SK-N-SH (cell line): ENCODE results near the gene TTLL1. TPM values are rescaled to one million over a fixed set of nuclear protein-coding genes. Genes with fewer than 3 reads are reported as not detected.
A peak's percentile ranks its signal among the peaks of the same experiment; 100 is the strongest.

Experiments
- CTCF ChIA-PET: fragments of 300-600, 350-600 bp; formaldehyde crosslinking; extraction: SDS; loops from one replicate; lab custom pipeline; 2021; lab: Yijun Ruan, JAX
- POLR2A ChIA-PET: fragments of 350-600 bp; sonication (Branson Sonifier 250); formaldehyde crosslinking; extraction: SDS; loops from one replicate; lab custom pipeline; 2020; ENCODE audit warnings: antibody characterized with exemption, inconsistent platforms; lab: Yijun Ruan, JAX
- DNase-seq: peaks from one replicate; pipeline ENCODE4 v3.0.0; 2012
- H2AFZ ChIP-seq: fragments of 200-600 bp; sonication (generic); 2 replicates; pipeline ENCODE4 v1.8.1; 2016; ENCODE audit warnings: antibody characterized with exemption, mild to moderate bottlenecking, low read depth
- H3F3A ChIP-seq: fragments of 200-600 bp; sonication (generic); replicated peaks from 2 replicates; pipeline ENCODE3; 2016; ENCODE audit warnings: antibody characterized with exemption, mild to moderate bottlenecking; ENCODE audit not compliant: insufficient read depth
- H3K27ac ChIP-seq, 2 experiments: fragments of 200-500 bp in 1 of 2; fragments of 200-600 bp in 1 of 2; sonication (Bioruptor generic) in 1 of 2; sonication (generic), shearing (Covaris generic) in 1 of 2; 2 replicates each; pipeline versions ENCODE4 v1.5.1 to v1.6.1; 2014 to 2016; ENCODE audit warnings: low read depth in 2 of 2, inconsistent platforms in 1 of 2, low read length in 1 of 2, mild to moderate bottlenecking in 1 of 2, mixed read lengths in 1 of 2
- H3K27me3 ChIP-seq: fragments of 200-600 bp; sonication (generic), shearing (Covaris generic); 2 replicates; pipeline ENCODE4 v1.6.1; 2016; ENCODE audit warnings: mixed run types; ENCODE audit not compliant: insufficient read depth
- H3K36me3 ChIP-seq, 2 experiments: fragments of 200-500 bp in 1 of 2; fragments of 200-600 bp in 1 of 2; sonication (Bioruptor generic) in 1 of 2; sonication (generic) in 1 of 2; replicated peaks in 1 of 2; 2 replicates each; pipeline versions ENCODE3 to v1.5.1; 2014 to 2016; ENCODE audit warnings: low read length in 1 of 2, mild to moderate bottlenecking in 1 of 2; ENCODE audit not compliant: insufficient read depth in 2 of 2, control insufficient read depth in 1 of 2
- H3K4me1 ChIP-seq, 2 experiments: fragments of 200-500 bp in 1 of 2; fragments of 200-600 bp in 1 of 2; sonication (Bioruptor generic) in 1 of 2; sonication (generic), shearing (Covaris generic) in 1 of 2; 2 replicates each; pipeline versions ENCODE4 v1.5.1 to v1.6.1; 2014 to 2016; ENCODE audit warnings: low read depth in 1 of 2, low read length in 1 of 2, mixed run types in 1 of 2; ENCODE audit not compliant: insufficient read depth in 2 of 2, control insufficient read depth in 1 of 2
- H3K4me2 ChIP-seq: fragments of 200-600 bp; sonication (generic), shearing (Covaris generic); 2 replicates; pipeline ENCODE4 v1.6.1; 2017; ENCODE audit warnings: mixed run types
- H3K4me3 ChIP-seq, 2 experiments: fragments of 200-500 bp in 1 of 2; fragments of 200-600 bp in 1 of 2; sonication (Bioruptor generic) in 1 of 2; sonication (generic), shearing (Covaris generic) in 1 of 2; 2 replicates each; pipeline versions ENCODE4 v1.5.1 to v1.8.1; 2014 to 2016; ENCODE audit warnings: low read depth in 2 of 2, inconsistent platforms in 1 of 2, low read length in 1 of 2, mild to moderate bottlenecking in 1 of 2, mixed read lengths in 1 of 2, moderate library complexity in 1 of 2
- H3K79me2 ChIP-seq: fragments of 200-600 bp; sonication (generic); 2 replicates; pipeline ENCODE4 v1.8.1; 2017; ENCODE audit warnings: mild to moderate bottlenecking; ENCODE audit not compliant: insufficient read depth
- H3K9ac ChIP-seq: fragments of 200-600 bp; sonication (generic); 2 replicates; pipeline ENCODE4 v1.6.1; 2017; ENCODE audit warnings: mixed run types
- H3K9me2 ChIP-seq: fragments of 200-600 bp; sonication (generic); 2 replicates; pipeline ENCODE4 v1.6.1; 2017; ENCODE audit warnings: mixed run types
- H3K9me3 ChIP-seq: fragments of 200-600 bp; sonication (generic); 2 replicates; pipeline ENCODE4 v1.6.1; 2017; ENCODE audit warnings: mixed run types, mild to moderate bottlenecking, moderate library complexity
- H4K20me1 ChIP-seq: fragments of 200-600 bp; sonication (generic); 2 replicates; pipeline ENCODE4 v1.6.1; 2017; ENCODE audit warnings: mild to moderate bottlenecking, mixed run types; ENCODE audit not compliant: insufficient read depth
- CTCF ChIP-seq: fragments of 200-600 bp; sonication (generic); IDR thresholded peaks from 2 replicates; pipeline ENCODE4 v1.6.1; 2017; ENCODE audit warnings: antibody characterized with exemption, mild to moderate bottlenecking, moderate library complexity
- EP300 ChIP-seq, 2 experiments: IDR thresholded peaks; 2 replicates each; pipeline versions ENCODE4 v1.4.0 to v1.6.1; 2012; ENCODE audit warnings: borderline replicate concordance in 1 of 2, low read depth in 1 of 2, low read length in 1 of 2
- GABPA ChIP-seq: IDR thresholded peaks from 2 replicates; pipeline ENCODE4 v1.4.0; 2012; ENCODE audit warnings: low read depth, mild to moderate bottlenecking
- GATA2 ChIP-seq: sonication (generic); formaldehyde crosslinking; IDR thresholded peaks from 2 replicates; pipeline ENCODE4 v1.5.0; 2020; ENCODE audit warnings: mild to moderate bottlenecking, missing genetic modification reagents
- IRF3 ChIP-seq: fragments of 150-350 bp; IDR thresholded peaks from 2 replicates; pipeline ENCODE4 v1.6.1; 2016; ENCODE audit warnings: mild to moderate bottlenecking, low read depth, low read length
- MAX ChIP-seq: IDR thresholded peaks from 2 replicates; pipeline ENCODE4 v1.4.0; 2012; ENCODE audit warnings: low read depth
- MEF2A ChIP-seq: IDR thresholded peaks from 2 replicates; pipeline ENCODE4 v1.4.0; 2012; ENCODE audit warnings: low read depth, borderline replicate concordance
- MXI1 ChIP-seq: IDR thresholded peaks from 2 replicates; pipeline ENCODE4 v1.6.1; 2012; ENCODE audit warnings: mild to moderate bottlenecking, low read depth, low read length, improper control_type of control experiment
- NRF1 ChIP-seq: IDR thresholded peaks from 2 replicates; pipeline ENCODE4 v1.6.1; 2012; ENCODE audit warnings: low read depth, mild to moderate bottlenecking, low read length
- POLR2AphosphoS5 ChIP-seq: IDR thresholded peaks from 2 replicates; pipeline ENCODE4 v1.6.1; 2012; ENCODE audit warnings: low read depth, low read length
- RAD21 ChIP-seq: IDR thresholded peaks from 2 replicates; pipeline ENCODE4 v1.6.1; 2012; ENCODE audit warnings: mild to moderate bottlenecking, low read length
- RCOR1 ChIP-seq: fragments of 150-350 bp; IDR thresholded peaks from 2 replicates; pipeline ENCODE4 v1.6.1; 2017; ENCODE audit warnings: antibody characterized with exemption, low read length
- REST ChIP-seq: IDR thresholded peaks from 2 replicates; pipeline ENCODE4 v1.6.1; 2012; ENCODE audit warnings: mild to moderate bottlenecking, low read depth, low read length, moderate library complexity
- RXRA ChIP-seq: IDR thresholded peaks from 2 replicates; pipeline ENCODE4 v1.4.0; 2012; ENCODE audit warnings: low read depth, mild to moderate bottlenecking, borderline replicate concordance
- SIN3A ChIP-seq: IDR thresholded peaks from 2 replicates; pipeline ENCODE4 v1.6.1; 2012; ENCODE audit warnings: low read depth, mild to moderate bottlenecking, low read length, moderate library complexity, borderline replicate concordance
- SMC3 ChIP-seq: IDR thresholded peaks from 2 replicates; pipeline ENCODE4 v1.6.1; 2012; ENCODE audit warnings: low read depth, low read length, improper control_type of control experiment
- TAF1 ChIP-seq: IDR thresholded peaks from 2 replicates; pipeline ENCODE4 v1.6.1; 2012; ENCODE audit warnings: low read depth, mild to moderate bottlenecking, low read length, moderate library complexity, borderline replicate concordance
- TCF12 ChIP-seq: IDR thresholded peaks from 2 replicates; pipeline ENCODE4 v1.4.0; 2012
- YY1 ChIP-seq: IDR thresholded peaks from 2 replicates; pipeline ENCODE4 v1.4.0; 2012; ENCODE audit warnings: low read depth, mild to moderate bottlenecking
- WGBS: methylation state at CpG from one replicate; pipeline ENCODE4 v1.1.6; 2017; ENCODE audit warnings: low lambda C conversion rate; 5-methylcytosine and 5-hydroxymethylcytosine counted together
- polyA plus RNA-seq, 3 experiments: library from polyadenylated mRNA; depleted of rRNA; stranded (reverse); fragments of >200 nt; gene quantifications; 2 replicates each; pipeline ENCODE4 v1.2.3, GENCODE V29; 2012

TTLL1 gene
- polyA plus RNA-seq, 1 of the 3 experiments (the other 2 are of a cell fraction), result 14.0 TPM

GRCh38 chr22:43015677-43016042 lies 73.5 kb downstream of the TTLL1 start:
- Histone ChIP-seq H3K4me2 (peak overlapping the region; percentile 67), H3K9ac (peak overlapping the region; percentile 39; the same call in 1 of the 2 replicates), H3K9me2 (no peaks in the 10 kb centered on the region), H3K4me1 (peaks cover 0 to 16% of the 10 kb centered on the region in 2 experiments; a peak in 1 of 4 replicates), H3K27me3 (no peaks in the 10 kb centered on the region), H2AFZ (peak overlapping the region; percentile 56; the same call in 1 of the 2 replicates), H3K9me3 (no peaks in the 10 kb centered on the region), H4K20me1 (peaks cover 20% of the 10 kb centered on the region), H3K79me2 (peaks cover 38% of the 10 kb centered on the region), H3F3A (no peaks in the 10 kb centered on the region), H3K27ac (no peak overlapping the region), H3K36me3 (no peaks in the 10 kb centered on the region), H3K4me3 (peak overlapping the region; percentile 58 to 66)
- no peak for TF ChIP-seq SIN3A
- TF ChIP-seq EP300 (IDR thresholded peaks at IDR 0.05; ENCODE audit: borderline replicate concordance in 1 of 2, low read depth in 1 of 2, low read length in 1 of 2), result no peak
- no peak for TF ChIP-seq SMC3
- TF ChIP-seq MEF2A, result no peak
- no peak for TF ChIP-seq MXI1
- no peak for TF ChIP-seq YY1
- no peak for TF ChIP-seq POLR2AphosphoS5
- TF ChIP-seq CTCF, result no peak
- no peak for TF ChIP-seq TCF12
- no peak for TF ChIP-seq IRF3
- no peak for TF ChIP-seq RXRA
- TF ChIP-seq NRF1, result no peak
- ChIA-PET POLR2A (interaction anchor here (0.6 to 2.0 kb wide), 4 partner anchors 10 to 25 kb away, joined by 3 to 6 read pairs (median 3); no protein-coding TSS in a partner anchor), CTCF (no interaction called here)
- 24% methylated on average over 4 of the region's 5 CpGs for WGBS
- no peak for DNase-seq

- no CpG with 5 or more reads among the region's 85 CpGs for WGBS
- Histone ChIP-seq H3K4me3 (peak within 1 kb of the TSS; percentile 60 to 66), H2AFZ (peak within 1 kb of the TSS; percentile 56; the same call in 1 of the 2 replicates), H3K9ac (peak within 1 kb of the TSS; percentile 73; the same call in 1 of the 2 replicates), H3K9me3 (no peaks in the 10 kb centered on the region), H3K9me2 (no peaks in the 10 kb centered on the region), H3K79me2 (peaks cover 43% of the 10 kb centered on the region), H3K27me3 (no peaks in the 10 kb centered on the region), H4K20me1 (peaks cover 20% of the 10 kb centered on the region), H3F3A (no peaks in the 10 kb centered on the region), H3K27ac (peak within 1 kb of the TSS; percentile 40 to 53; a peak in 2 of 4 replicates), H3K4me2 (peak within 1 kb of the TSS; percentile 71), H3K4me1 (peaks cover 0 to 16% of the 10 kb centered on the region in 2 experiments; a peak in 1 of 4 replicates), H3K36me3 (no peaks in the 10 kb centered on the region)
- DNase-seq, result peak; percentile 96
- POLR2A ChIA-PET, result interaction anchor here (0.6 to 2.0 kb wide), 6 partner anchors 10 to 30 kb away, joined by 3 to 6 read pairs (median 3); no protein-coding TSS in a partner anchor
- CTCF ChIA-PET, result interaction anchor here (1.8 kb wide), 1 partner anchor 147 kb away, joined by 4 read pairs; no protein-coding TSS in a partner anchor
- TF ChIP-seq RCOR1, result no peak
- TF ChIP-seq TAF1, result peak; percentile 75; the same call in 1 of the 2 replicates
- TF ChIP-seq TCF12, result no peak
- no peak for TF ChIP-seq REST
- no peak for TF ChIP-seq RAD21
- 0 out of 2 replicates have a peak, but pooled peaks have one; percentile 14 for TF ChIP-seq MXI1
- no peak for TF ChIP-seq GABPA
- TF ChIP-seq MAX, result 0 out of 2 replicates have a peak, but pooled peaks have one; percentile 41
- TF ChIP-seq GATA2 (CRISPR knock-in tag), result no peak
Measured at GRCh38 chr22:43014869-43015676, 74.1 kb downstream of the TTLL1 start, which contains the start of gene PACSIN2. TSS of gene PACSIN2 (minus strand) at chr22:43015149. CDS start at chr22:42912080, 103,069 bp downstream.
